Fibroblast of lung (primary cell): ENCODE data around the gene LHFPL5.

Experiments
- CTCF ChIP-seq, 2 donors: IDR thresholded peaks in 1 of 2; conservative IDR thresholded peaks in 1 of 2; 1 replicate in 1 of 2; 2 replicates in 1 of 2; pipeline ENCODE4 v1.5.1; 2011 to 2012; ENCODE audit warnings: low read length in 2 of 2, control low read depth in 1 of 2, inconsistent platforms in 1 of 2, low read depth in 1 of 2, mild to moderate bottlenecking in 1 of 2
- EZH2 ChIP-seq: IDR thresholded peaks from 2 replicates; pipeline ENCODE4 v1.5.1; 2012; ENCODE audit warnings: low read length, control low read depth, mild to moderate bottlenecking; ENCODE audit errors: missing control alignments

- TF ChIP-seq CTCF (conservative IDR thresholded peaks at IDR 0.05 in 1 of 2, IDR thresholded peaks at IDR 0.05 in 1 of 2; ENCODE audit: low read depth in 1 of 2, low read length in 2 of 2) (no peak), EZH2 (no peak)
Measured at GRCh38 chr6:35817515-35817914, 12.4 kb downstream of the LHFPL5 start.
